ENCODE data around the gene GIMAP8.
A peak's percentile ranks its signal among the peaks of the same experiment; 100 is the strongest.
"Not testable (repeated sequence)": the region's sequence is repeated elsewhere in the genome, so short reads cannot be mapped to it uniquely, and the experiment has no call there.

GIMAP8 gene

DNA sequence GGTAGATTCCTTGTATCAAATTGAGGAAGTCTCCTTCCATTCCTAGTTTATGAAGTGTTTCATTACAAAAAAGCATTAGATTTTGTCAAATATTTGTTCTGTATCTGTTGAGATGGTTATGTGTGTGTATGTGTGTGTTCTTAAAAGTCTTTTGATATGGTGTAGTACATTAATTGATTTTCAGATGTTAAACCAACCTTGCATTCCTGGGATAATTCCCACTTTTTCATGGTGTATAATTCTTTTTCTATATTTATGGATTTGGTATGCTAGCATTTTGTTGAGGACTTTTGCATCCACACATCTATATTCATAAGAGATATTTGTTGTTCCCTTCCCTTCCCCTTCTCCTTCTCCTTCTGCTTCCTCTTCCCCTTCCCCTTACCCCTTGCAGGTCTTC, 8.9 kb upstream of the GIMAP8 start:
- no peak for DNase-seq

DNA sequence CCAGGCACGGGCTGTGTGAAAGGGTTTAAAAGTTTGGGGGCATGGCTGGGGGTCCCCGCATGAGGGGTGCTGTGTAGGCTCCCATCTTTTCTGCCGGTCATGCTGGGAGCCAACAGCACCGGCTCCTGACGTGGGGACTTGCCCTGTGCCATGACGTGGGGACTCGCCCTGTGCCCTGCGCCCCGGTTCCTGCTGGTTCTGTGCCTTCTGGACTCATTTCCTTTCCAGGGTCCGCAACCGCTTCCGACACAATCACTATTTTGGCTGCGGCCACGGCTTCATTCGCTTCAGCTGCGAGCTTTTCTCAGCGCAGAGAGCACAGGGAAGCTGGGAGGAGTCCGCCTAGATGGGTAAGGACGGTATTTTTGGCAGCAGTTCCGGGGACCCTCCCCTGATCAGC, 7.6 kb upstream of the GIMAP8 start:
- DNase-seq = no peak

DNA sequence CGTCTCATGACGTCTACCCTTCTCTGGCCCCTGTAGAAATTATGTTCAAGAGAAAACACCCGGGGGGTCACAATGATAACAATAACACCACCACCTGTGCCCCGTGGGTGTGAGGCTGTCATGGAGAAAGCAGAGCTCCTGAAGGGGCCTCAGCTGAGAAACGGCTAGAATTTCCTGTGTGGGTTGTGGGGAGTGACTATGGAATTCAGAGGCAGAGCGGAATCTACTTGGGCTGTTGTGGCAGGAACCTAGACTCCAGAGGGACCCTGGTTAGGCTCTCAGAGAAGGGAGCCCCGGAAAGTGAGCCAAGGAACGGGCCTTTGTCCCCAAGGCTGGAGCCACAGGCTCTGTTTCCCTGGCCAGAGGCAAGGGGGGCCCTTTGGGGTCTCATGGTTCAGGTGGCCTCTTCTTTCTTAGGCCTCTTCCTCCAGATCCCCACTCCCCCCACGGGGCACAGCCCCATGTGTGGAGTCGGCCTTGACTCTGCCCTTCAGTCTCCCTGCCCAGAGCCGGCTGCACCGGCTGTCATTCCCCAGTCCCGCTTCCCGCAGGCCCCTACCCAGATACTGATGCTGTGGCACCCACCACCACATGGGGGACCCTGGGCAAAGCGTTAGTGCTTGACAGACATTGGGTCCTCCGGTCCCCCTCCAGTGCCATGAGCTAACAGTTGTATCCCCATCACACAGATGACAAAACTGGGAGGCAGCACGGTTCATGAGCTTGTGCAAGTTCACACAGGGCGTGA, 6.5 kb upstream of the GIMAP8 start:
- no peak for DNase-seq

DNA sequence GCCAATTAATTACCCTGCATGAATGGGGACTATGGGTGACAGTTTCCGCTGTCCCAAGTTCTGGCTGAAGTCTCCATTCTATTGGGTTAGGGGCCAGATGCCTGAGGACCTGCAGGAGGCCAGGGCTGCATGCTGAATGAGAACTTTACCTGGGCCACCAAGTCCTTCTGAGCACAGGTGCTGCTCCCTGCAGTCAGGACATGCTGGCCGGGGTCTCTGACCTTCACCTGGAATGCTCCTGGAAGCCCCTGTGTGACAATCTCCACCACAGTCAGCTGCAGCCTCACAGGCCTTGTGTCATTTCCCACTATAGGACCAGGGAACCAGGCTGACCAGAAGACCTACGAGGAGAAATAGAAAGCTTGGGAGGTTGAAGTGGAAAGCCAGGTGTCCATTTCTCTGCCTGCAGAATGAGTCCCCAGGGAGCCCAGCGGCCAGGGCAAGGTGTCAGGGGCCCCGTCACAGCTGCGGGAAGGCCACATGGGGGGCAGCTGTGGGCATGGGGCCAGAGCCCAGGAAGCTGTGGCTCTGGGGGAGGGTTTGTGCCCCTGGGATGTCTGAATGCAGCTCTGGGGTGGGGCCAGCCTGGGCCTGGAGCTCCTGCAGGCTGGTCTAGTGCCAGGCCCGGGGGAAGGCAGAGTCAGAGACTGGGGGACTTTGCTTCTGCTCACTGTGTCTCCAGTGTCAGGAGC, 5.6 kb upstream of the GIMAP8 start:
- DNase-seq = no peak

DNA sequence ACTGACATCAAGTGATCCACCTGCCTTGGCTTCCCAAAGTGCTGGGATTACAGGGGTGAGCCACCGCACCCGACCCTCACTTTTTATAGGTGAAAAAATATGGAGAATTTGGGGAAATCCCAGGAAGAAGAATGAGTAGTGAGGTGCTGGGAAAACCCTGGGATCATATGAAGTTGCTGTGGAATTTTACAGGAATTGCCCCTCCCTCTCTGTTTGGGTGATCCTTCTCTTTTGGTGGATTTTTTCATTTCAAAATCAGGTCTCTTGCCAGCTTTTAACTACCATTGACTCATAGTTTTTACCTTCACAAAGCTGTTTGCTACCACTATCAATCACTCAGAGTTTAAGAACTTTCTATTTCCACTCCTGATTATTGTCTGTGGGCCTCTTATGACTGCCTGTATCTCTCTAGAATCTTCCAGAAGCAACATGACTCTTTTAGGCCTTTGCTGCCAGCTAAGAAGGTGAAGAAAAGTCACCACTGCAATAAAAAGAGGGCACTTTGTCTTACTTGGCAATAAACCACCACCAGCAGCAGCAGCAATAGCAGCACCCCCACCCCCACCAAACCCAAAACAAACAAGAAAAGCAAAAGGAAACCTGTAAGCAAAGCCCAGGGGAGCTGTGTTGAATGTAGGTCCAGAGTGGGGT, 4.0 kb upstream of the GIMAP8 start:
- DNase-seq = no peak

DNA sequence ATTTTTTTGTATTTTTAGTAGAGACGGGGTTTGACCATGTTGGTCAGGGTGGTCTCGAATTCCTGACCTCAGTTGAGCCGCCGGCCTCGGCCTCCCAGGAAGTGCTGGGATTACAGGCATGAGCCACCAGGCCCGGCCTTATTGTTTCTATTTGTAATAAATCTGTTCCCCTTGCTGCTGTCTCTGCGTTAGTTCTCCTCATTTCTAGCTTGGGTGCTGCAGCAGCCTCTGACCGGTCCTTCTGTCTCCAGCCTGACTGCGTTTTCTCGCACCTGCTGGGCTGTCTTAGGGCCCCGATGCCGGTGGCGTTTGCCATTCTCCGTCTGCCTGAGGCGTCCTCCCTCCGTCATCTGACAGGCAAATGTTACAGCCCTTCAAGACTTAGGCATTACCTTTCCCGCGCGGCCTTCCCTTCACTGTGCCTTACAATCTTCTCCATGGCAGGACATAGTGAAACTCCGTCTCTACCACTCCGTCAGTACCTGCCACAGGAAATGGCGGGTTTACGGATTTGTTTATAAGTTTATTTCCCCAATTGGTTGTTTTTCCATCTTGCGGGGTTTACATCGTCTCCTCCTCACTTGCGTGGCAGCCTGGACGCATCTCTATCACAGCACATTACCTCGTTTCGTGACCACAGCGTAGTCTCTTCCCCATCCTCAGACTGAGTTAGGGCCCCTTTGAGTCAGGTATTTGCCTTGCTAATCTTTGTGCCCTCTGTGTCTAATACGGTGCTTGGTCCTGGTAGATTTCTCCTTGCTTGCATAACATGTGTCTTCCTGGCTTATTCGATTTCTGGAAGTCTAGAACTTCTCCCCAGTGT, 2.3 kb upstream of the GIMAP8 start:
- no peak for DNase-seq

DNA sequence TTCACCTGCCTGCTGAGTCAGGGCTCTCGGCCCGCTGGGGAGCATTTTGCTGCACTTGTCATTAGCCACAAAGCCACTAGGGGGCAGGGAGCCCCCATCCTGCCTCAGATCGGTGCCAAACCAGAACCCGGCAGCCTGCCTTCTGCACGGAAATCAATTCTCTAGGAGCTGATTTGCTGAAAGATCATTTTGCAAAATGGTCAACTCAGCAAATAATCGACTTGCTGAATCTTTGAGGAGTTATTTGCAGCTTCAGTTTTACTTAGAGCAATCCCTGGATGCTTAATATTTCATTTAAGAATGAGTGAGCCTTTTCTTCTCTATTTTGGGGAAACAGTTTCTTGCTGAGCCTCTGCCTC, 1.7 kb upstream of the GIMAP8 start:
- peak; percentile 48 to 86 for DNase-seq

DNA sequence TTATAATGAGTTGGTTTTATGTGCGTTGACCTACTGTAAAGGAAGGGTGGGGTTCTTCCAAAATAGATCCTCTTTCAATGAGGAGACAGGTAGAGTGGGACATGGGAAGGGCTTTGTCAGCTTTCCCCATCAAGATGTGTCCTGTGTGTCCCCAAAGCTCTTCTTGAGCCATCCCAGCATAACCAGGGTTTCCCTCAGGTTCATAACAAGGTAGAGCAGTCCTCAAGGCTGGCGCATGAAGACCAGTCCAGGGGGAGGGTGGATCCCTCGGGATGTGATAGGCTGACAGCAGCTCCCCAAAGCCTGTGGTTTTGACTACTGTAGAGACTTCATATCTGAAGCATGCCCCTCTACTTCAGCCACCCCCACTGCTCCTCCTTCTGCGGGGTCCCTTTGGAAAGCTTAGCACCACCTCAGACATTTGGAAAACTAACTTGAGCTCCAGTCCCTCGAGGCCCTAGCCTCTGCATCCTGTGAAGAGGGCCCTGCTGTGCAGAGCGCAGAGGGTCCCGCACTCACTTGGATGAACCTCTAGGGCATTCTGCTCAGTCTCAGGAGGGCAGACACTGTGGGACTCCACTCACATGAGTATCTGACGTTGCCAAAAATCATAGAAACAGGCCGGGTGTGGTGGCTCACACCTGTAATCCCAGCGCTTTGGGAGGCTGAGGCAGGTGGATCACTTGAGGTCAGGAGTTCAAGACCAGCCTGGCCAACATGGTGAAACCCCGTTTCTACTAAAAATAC, 1.1 kb upstream of the GIMAP8 start:
- no peak for DNase-seq

DNA sequence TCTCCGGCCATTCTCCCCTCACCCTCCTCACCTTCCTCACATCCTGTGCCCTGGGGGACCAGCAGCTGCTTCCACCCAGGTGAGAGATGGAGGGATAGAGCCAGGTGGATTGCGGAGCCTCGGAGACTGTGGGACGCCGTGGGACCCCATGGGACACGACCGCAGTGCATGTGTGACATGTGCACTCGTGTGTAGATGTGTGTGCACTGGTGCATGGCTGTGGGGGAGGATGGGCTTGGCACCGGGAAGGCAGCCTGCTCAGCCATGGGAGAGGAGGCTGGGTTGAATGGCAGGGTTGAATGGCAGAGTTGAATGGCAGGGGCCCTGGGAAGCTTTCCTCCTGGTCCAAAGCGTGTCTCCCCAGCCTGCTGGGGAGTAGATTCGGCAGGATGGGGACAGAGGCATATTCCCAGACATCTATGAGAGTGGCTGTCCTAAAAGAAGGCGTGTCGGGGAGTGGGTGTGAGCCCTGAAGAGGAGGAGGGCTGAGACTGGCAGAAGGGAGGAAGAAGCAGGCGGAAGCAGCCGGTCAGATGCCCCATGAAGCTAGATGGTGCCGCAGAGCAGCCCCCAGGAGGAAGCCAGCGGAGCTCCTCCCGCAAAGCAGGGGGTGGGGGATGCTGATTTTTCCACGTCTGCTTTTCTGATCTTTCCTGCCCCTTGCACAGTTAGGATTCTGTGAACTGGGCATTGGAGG, 815 bp downstream of the GIMAP8 start:
- peak in 1 of 2 donors; percentile 82 for DNase-seq

DNA sequence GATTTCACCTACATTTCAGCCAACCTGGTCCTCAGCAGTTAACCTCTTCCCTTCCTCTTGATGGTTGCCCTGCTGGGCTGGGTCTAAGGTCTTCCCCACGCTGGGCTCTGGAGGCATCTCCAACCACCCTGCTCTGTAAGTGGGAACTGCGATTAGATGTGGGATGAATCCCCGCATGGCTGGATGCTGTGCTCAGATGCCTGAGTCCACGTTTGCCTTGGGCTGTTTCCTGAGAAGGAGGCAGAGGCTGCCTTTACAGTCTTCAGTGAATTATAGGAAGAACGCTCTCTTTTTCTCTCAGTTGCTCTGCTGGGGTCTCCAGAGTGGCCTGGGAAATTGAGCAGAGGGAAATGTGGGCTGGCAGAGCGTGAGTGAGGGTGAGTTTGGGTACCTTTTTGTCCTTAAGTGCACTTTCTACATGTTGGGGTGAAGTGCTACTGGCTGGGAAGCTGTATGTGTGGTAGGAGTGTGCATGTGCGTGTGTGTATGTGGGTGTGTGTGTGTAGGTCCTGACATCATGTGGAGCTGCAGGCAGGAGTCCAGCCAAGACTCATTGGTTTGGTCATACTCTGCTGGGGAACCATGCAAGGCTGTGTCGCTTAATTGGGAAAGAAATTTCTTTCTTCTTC, 1.5 kb downstream of the GIMAP8 start:
- peak in 1 of 2 donors; percentile 11 for DNase-seq

DNA sequence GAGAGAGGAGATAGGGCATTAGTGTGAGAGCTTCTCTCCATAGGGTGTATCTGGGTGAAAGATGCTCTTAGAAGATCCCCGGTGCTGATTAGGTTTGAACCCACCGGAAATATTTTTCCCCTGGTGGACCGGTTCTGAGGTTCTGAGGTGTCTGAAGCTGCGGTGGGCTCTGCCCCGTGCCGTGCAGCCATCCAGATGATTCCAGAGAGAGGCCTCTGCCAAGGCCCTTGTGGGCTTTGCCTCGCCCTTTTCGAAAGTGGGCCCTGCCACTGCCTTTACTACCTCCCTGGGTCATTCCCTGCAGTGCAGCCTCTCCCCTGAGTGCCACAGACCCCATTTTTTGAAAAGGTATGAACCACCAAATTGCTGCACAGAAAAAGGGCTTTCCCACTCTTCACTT, 2.8 kb downstream of the GIMAP8 start:
- no peak for DNase-seq

DNA sequence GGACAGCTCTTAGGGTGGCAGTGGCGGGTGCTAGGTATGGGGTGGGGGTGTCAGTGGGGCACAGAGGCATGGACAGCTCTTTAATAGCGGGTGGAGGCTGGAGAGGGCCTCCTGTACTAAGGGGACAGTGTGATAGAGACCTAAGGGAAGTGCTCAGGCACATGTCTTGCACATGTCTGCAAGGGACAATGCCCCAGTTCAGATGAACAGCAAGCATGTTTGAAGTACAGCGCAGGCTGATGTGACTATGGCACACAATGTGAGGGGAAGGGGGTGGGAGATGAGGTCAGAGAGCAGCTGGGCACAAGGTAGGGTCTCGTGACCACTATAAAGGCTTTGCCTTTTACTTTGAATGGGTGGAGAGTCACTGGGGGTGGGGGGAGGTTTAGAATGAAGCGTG, 3.5 kb downstream of the GIMAP8 start:
- DNase-seq = no peak

DNA sequence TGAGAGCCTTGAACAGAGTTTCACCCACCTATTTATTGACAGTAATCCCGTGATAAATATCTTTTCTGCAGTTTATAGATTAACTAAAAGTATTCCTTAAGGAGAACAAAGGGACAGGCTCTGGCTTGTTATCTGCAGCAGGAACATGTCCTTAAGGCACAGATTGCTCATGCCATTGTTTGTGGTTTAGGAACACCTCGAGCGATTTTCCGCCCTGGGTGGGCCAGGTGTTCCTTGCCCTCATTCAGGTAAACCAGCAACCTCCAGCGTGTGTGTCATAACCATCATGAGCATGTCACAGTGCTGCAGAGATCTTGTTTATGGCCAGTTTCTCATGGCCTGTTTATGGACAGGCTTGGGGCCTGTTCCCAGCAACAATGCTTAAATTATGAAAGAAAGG, 6.6 kb downstream of the GIMAP8 start:
- not testable (repeated sequence) for DNase-seq

DNA sequence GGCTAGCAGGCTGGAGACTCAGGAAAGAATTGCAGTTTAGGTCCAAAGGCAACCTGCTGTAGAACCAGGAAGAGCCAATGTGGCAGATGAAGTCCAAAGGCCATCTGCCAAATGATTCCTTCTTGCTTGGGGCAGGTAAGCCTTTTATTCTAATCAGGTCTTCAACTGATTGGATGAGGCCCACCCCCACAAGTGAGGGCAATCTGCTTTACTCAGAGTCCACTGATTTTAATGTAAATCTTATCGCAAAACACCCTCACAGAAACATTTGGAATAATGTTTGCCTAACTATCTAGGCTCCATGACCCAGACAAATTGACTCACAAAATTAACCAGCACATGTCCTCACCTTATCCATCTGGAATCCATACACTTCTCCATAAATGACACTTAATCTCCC, 7.8 kb downstream of the GIMAP8 start:
- DNase-seq = no peak

DNA sequence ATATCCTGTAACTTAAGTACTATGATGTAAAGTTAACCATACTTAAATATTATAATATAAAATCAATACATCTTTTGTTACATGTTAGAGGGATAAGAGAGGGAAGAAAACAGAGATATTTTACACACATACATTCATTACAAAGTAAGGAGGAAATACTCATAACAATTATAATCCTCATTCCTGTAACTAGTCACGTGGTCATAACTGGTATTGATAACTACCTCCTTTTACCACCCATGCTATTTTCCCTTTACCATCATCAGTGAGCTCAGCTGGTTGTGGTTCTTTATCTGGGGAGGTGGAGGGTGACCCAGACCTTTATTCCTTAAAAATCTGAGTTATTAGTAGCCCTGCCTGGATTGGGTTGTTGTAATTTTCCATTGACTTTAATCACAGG, 8.3 kb downstream of the GIMAP8 start:
- DNase-seq = no peak

DNA sequence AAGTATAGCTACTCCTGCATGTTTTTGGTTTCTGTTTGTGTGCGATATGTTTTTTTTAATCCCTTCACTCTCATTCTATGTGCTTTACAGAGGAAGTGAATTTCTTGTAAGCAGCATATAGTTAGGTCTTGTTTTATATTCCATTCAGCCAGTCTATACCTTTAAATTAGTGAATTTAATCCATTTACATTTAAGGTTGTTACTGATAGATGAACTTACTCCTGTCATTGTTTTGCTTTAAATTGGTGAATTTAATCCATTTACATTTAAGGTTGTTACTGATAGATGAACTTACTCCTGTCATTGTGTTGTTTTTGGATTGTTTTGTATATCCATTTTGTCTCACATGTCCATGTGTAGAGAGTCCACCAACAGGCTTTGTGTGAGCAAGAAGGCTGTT, 11.1 kb downstream of the GIMAP8 start:
- no peak for DNase-seq

DNA sequence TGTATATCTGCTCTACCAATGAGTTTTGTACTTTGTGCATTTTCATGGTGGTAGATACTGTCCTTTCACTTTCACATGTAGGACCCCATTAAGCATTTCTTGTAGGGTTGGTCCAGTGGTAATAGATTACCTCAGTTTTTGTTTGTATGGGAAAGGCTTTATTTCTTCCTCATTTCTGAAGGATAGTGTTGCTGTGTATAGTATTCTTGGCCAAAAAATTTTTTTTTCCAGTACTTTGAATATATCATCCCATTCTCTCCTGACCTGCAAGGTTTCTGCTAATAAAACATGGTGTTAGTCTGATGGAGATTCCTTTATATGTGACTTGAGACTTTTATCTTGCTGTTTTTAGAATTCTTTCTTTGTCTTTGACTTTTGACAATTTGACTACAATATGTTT, 12.0 kb downstream of the GIMAP8 start:
- no peak for DNase-seq

DNA sequence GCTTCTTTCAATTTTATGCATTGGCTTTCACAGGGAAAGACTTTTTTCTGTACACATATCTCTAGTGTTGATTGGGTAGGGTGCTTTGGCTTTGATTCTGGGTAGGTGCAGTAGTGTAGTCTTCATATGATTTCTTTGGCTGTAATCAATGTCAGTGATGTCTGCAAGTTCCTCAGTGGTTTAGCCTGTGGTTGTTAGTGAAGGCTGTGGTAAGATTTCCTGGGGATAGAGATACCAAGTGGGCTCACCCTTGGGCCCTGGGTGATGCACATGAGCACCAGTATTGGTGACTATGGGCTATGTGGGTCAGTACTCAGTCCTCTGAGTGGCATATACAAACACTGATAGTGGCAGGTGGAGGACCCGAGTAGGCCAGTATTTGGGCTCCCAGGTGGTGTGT, 13.0 kb downstream of the GIMAP8 start:
- DNase-seq = no peak

DNA sequence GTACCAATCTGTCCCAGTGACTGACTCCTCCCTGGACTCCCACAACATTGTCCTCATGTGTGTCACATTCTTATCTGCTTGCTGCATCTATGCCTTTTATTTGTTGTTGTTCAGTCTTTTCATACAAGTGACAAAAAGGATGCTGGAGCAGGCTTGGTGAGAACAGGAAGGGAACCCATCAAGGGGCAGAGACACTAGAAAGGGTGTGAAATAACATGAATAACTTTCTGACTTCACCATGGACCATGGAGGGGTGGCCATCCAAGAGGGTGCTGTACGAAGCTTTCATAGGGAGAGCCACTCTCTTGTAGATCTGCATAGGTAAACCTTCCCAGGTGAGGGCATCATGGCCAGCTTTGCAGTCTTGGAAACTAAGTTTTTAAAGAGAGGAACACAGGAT, 14.5 kb downstream of the GIMAP8 start:
- no peak for DNase-seq

DNA sequence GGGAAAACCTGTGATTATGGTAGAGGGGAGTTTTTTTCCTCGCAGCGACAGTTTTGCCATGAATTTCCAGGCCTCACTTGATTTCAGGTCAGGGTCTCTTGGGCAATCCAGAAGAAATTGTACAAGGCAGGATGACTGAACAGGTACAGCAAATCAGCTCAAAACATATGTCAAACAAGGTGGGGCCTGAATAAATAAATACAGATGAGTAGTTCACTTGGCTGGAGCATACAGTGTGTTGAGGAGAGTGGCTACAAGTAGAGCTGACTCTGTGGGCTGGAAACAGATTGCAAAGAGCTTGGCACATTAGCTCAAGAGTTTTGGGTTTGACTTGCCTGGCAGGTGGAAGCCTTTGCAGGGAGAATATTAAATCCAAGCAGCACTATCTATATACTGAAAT, 15.0 kb downstream of the GIMAP8 start:
- no peak for DNase-seq

DNA sequence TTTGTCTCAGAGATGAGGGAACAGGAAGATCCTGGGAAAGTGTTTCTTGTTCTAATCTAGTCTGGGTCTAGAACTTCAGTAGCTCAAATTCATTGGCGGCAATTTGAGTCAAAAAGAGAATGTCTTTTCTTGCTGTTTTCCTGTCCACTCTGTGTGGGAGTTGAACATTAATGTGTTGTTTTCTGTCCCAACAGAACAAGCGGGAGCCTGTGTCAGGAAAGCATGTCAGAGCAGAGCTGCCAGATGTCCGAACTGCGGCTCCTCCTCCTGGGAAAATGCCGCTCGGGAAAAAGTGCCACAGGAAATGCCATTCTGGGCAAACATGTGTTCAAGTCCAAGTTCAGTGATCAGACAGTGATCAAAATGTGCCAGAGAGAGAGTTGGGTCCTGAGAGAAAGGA, 16.0 kb downstream of the GIMAP8 start:
- no peak for DNase-seq

DNA sequence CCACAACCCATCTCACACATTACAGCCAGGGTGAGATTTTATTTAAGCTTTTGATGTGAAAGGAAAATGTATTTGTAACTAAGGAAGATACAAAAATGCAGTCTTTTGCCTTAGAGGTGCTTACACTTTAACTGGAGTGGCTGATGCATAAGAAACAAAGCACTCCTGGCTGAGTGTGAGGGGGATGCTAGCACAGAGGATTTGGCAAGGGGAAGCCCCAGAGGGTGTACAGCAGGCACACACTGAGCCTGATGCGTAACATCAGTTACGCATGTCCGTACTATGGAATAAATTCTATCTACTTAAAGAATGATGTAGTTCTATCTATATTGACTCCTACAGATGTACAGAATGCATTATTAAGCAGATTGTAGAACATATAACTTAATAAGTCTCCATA, 17.8 kb downstream of the GIMAP8 start:
- no peak for DNase-seq

Measured in bone marrow (tissue), 2 donors.